Gastrocnemius medialis (tissue), 4 donors: ENCODE data around the gene RAD54L. TPM values are rescaled to one million over a fixed set of nuclear protein-coding genes. Genes with fewer than 3 reads are reported as not detected.

ENCODE experiments used
- ATAC-seq, 2 donors: fragments of 150-250 bp; one replicate each; pipeline ENCODE4 v1.9.1; 2016
- DNase-seq, 2 donors: peaks; one replicate each; pipeline ENCODE4 v3.0.0-alpha.2; 2019
- H3K27ac ChIP-seq, 4 donors: fragments of 200-600 bp; sonication (generic); 1 replicate in 1 of 4; 2 replicates in 3 of 4; pipeline ENCODE4 v1.5.1; 2016 to 2018; ENCODE audit warnings: mild to moderate bottlenecking in 2 of 4, moderate library complexity in 1 of 4
- H3K27me3 ChIP-seq, 3 donors: fragments of 200-600 bp; sonication (generic) in 2 of 3; 1 replicate in 1 of 3; 2 replicates in 2 of 3; pipeline versions ENCODE4 v1.5.1 to v1.6.0; 2016 to 2019; ENCODE audit warnings: mild to moderate bottlenecking in 1 of 3, moderate library complexity in 1 of 3
- H3K36me3 ChIP-seq, 2 donors: fragments of 200-600 bp; sonication (generic) in 1 of 2; one replicate each; pipeline ENCODE4 v1.5.1; 2017 to 2018
- H3K4me1 ChIP-seq, 2 donors: fragments of 200-600 bp; sonication (generic) in 1 of 2; one replicate each; pipeline ENCODE4 v1.5.1; 2016 to 2017; ENCODE audit warnings: mild to moderate bottlenecking in 2 of 2
- H3K4me3 ChIP-seq, 4 donors: fragments of 200-600 bp; sonication (generic) in 3 of 4; 1 replicate in 1 of 4; 2 replicates in 3 of 4; pipeline ENCODE4 v1.5.1; 2016 to 2019; ENCODE audit warnings: mild to moderate bottlenecking in 2 of 4
- H3K9me3 ChIP-seq, 3 donors: fragments of 200-600 bp; sonication (generic) in 2 of 3; 1 replicate in 1 of 3; 2 replicates in 2 of 3; pipeline ENCODE4 v1.5.1; 2016 to 2019
- CTCF ChIP-seq, 5 experiments: fragments of 450-650 bp in 3 of 5; fragments of 200-600 bp in 2 of 5; sonication (generic) in 2 of 5; IDR thresholded peaks in 4 of 5; conservative IDR thresholded peaks in 1 of 5; 1 replicate in 4 of 5; 2 replicates in 1 of 5; pipeline ENCODE4 v1.5.1; 2016 to 2019; ENCODE audit warnings: antibody characterized with exemption in 5 of 5, mild to moderate bottlenecking in 3 of 5, moderate library complexity in 3 of 5
- POLR2A ChIP-seq, 2 donors: fragments of 450-650 bp; IDR thresholded peaks; one replicate each; pipeline ENCODE4 v1.6.1; 2017; ENCODE audit warnings: antibody characterized with exemption in 2 of 2, mild to moderate bottlenecking in 2 of 2, moderate library complexity in 2 of 2
- in situ Hi-C, 4 donors: fragments of 200-750 bp; cut with MboI; loops; one replicate each; pipeline versions ENCODE4 v1.15.0 to v1.8.0; 2017; ENCODE audit warnings: low sequenced_read_pairs in 4 of 4
- intact Hi-C: fragments of 100-400 bp; cut with DNase I; formaldehyde crosslinking; loops from one replicate; pipeline ENCODE4 v1.15.1; 2023; ENCODE audit warnings: low total_unique reads
- total RNA-seq, 4 donors: library from RNA; depleted of rRNA; stranded (reverse); fragments of >200 nt; gene quantifications; one replicate each; pipeline versions ENCODE4 v1.1.0 to v1.2.3, GENCODE V29; 2016

The RAD54L gene
- total RNA-seq, 4 donors from 2014 or later: 1.1 TPM; not detected in 3

- no peaks in the 10 kb centered on the region for H3K27me3 ChIP-seq
- H3K27ac ChIP-seq: peak overlapping the region; percentile 83 to 93 (median 86)
- no peak for ATAC-seq
- DNase-seq: no peak
- H3K9me3 ChIP-seq: no peaks in the 10 kb centered on the region
- in situ Hi-C loops (no loop called here), intact Hi-C loops (no loop called here)
- H3K4me1 ChIP-seq: peaks cover 24 to 46% of the 10 kb centered on the region in 2 donors
- no peak overlapping the region for H3K4me3 ChIP-seq
- H3K36me3 ChIP-seq: peaks cover 0 to 48% of the 10 kb centered on the region in 2 donors
- TF ChIP-seq CTCF (IDR thresholded peaks at IDR 0.05 in 4 of 5, conservative IDR thresholded peaks at IDR 0.05 in 1 of 5) (no peak), POLR2A (IDR thresholded peaks at IDR 0.05) (no peak)
Measured at GRCh38 chr1:46284058-46284457, 36.5 kb downstream of the RAD54L start.

GRCh38 chr1:46284597-46285564 lies 37.3 kb downstream of the RAD54L start:
- no peak for ATAC-seq

GRCh38 chr1:46285730-46286477 lies 38.3 kb downstream of the RAD54L start:
- Histone ChIP-seq H3K4me3 (no peak overlapping the region), H3K27ac (peak overlapping the region; percentile 83 to 93 (median 86)), H3K27me3 (no peaks in the 10 kb centered on the region), H3K4me1 (peaks cover 24 to 46% of the 10 kb centered on the region in 2 donors), H3K36me3 (peaks cover 0 to 31% of the 10 kb centered on the region in 2 donors), H3K9me3 (no peaks in the 10 kb centered on the region)
- peak; percentile 87 to 94 for DNase-seq
- intact Hi-C loops (loop anchor here (2.0 to 5.0 kb wide), 2 partner anchors 17 to 56 kb away; partner anchors contain the start of genes LRRC41, NSUN4 and UQCRH), in situ Hi-C loops (no loop called here)
- TF ChIP-seq CTCF (IDR thresholded peaks at IDR 0.05 in 4 of 5, conservative IDR thresholded peaks at IDR 0.05 in 1 of 5): peak in 4 of 5 experiments; percentile 14 to 34 (median 24)
- no peak for TF ChIP-seq POLR2A (IDR thresholded peaks at IDR 0.05)
- peak; percentile 97 for ATAC-seq

More at GRCh38 chr1:46284597-46285564, 37.3 kb downstream of the RAD54L start:
- H3K36me3 ChIP-seq: peaks cover 0 to 41% of the 10 kb centered on the region in 2 donors
- in situ Hi-C loops: no loop called here
- H3K4me1 ChIP-seq: peaks cover 24 to 46% of the 10 kb centered on the region in 2 donors
- H3K27ac ChIP-seq: peak overlapping the region; percentile 83 to 93 (median 86)
- intact Hi-C loops: loop anchor here (5.0 kb wide), 1 partner anchor 57 kb away; the partner anchor contains the start of gene NSUN4
- no peak for DNase-seq
- no peaks in the 10 kb centered on the region for H3K9me3 ChIP-seq
- TF ChIP-seq POLR2A (IDR thresholded peaks at IDR 0.05) (no peak), CTCF (IDR thresholded peaks at IDR 0.05 in 4 of 5, conservative IDR thresholded peaks at IDR 0.05 in 1 of 5) (no peak)
- H3K4me3 ChIP-seq: no peak overlapping the region
- H3K27me3 ChIP-seq: no peaks in the 10 kb centered on the region

GRCh38 chr1:46288485-46289133 lies 41.0 kb downstream of the RAD54L start:
- Histone ChIP-seq H3K36me3 (peaks cover 0 to 29% of the 10 kb centered on the region in 2 donors), H3K27ac (peak overlapping the region in 1 of 4 donors; percentile 3)

More at GRCh38 chr1:46288485-46289133, 41.0 kb downstream of the RAD54L start:
- H3K4me1 ChIP-seq: peaks cover 22 to 31% of the 10 kb centered on the region in 2 donors
- DNase-seq (no peak), ATAC-seq (no peak)
- in situ Hi-C loops: no loop called here
- intact Hi-C loops: loop anchor here (5.0 kb wide), 1 partner anchor 54 kb away; the partner anchor contains the start of gene NSUN4
- no peaks in the 10 kb centered on the region for H3K9me3 ChIP-seq
- H3K4me3 ChIP-seq: no peak overlapping the region
- TF ChIP-seq CTCF (IDR thresholded peaks at IDR 0.05 in 4 of 5, conservative IDR thresholded peaks at IDR 0.05 in 1 of 5) (no peak), POLR2A (IDR thresholded peaks at IDR 0.05) (no peak)
- H3K27me3 ChIP-seq: no peaks in the 10 kb centered on the region
